ENCODE data around the gene ANP32E.
"Not testable (repeated sequence)": the region's sequence is repeated elsewhere in the genome, so short reads cannot be mapped to it uniquely, and the experiment has no call there.

The ANP32E gene

DNA sequence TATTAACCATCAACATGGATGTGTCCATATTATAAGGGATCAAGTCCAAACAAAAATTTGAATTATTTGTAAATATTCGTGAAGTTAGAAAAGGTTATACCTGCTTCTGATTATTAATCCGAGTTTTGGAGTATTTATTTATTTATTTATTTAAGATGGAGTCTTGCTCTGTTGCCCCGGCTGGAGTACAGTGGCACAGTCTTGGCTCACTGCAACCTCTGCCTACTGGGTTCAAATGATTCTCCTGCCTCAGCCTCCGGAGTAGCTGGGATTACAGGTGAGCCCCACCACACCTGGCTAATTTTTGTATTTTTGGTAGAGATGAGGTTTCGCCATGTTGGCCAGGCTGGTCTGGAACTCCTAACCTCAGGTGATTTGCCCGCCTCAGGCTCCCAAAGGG lies 20.1 kb downstream of the ANP32E start:
- H3K9me3 ChIP-seq (ENCODE audit: control extremely low read depth in 1 of 5, control insufficient read depth in 4 of 5, insufficient read depth in 2 of 5, low read depth in 1 of 5, low read length in 4 of 5); POLR2A ChIA-PET; H3K27me3 ChIP-seq (replicated peaks in 2 of 5; ENCODE audit: control insufficient read depth in 4 of 5, insufficient read depth in 5 of 5, low read length in 4 of 5); DNase-seq; H3K4me3 ChIP-seq (ENCODE audit: control insufficient read depth in 1 of 7, extremely low read depth in 1 of 7, insufficient read depth in 4 of 7, low read depth in 2 of 7, low read length in 6 of 7); H3K36me3 ChIP-seq (ENCODE audit: control insufficient read depth in 4 of 4, insufficient read depth in 4 of 4, low read length in 3 of 4); H3K27ac ChIP-seq (ENCODE audit: insufficient read depth in 1 of 2, low read depth in 1 of 2, low read length in 2 of 2, poor library complexity in 1 of 2, severe bottlenecking in 2 of 2): not testable (repeated sequence)
- WGBS (ENCODE audit: insufficient coverage), result 100% methylated on average over 2 of the region's 6 CpGs
- H3K4me1 ChIP-seq (ENCODE audit: control extremely low read depth in 1 of 4, control insufficient read depth in 4 of 4, insufficient read depth in 4 of 4, low read length in 3 of 4), result peaks cover 7 to 13% (median 8%) of the 10 kb centered on the region in 4 experiments
- CTCF ChIA-PET, result interaction anchor here (0.6 kb wide), 1 partner anchor 9 kb away, joined by 4 read pairs; no protein-coding TSS in a partner anchor

DNA sequence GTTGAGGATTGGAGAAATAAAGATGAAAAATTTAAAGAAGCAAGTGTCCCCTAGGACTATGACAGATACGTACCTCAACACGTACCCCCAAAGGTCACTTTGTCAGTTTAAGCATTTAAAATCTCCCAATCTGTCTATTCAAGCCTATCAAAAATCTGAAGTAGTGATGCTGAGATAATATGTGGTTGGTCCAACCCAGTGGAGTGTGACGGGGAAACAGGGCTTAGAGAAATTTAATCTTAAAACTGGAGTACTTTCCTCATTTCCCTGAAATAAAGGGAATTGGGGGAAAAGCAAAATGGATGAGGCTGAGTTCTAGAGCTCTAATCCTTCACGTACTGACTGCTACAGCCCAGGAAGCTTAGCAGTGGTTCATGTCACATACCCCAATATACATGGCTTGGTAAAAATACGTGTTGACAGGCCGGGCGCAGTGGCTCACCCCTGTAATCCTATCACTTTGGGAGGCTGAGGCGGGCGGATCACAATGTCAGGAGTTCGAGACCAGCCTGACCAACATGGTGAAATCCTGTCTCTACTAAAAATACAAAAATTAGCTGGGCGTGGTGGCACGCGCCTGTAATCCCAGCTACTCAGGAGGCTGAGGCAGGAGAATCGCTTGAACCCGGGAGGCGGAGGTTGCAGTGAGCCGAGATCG lies 21.7 kb downstream of the ANP32E start:
- peaks cover 7 to 13% (median 8%) of the 10 kb centered on the region in 4 experiments for H3K4me1 ChIP-seq (ENCODE audit: control extremely low read depth in 1 of 4, control insufficient read depth in 4 of 4, insufficient read depth in 4 of 4, low read length in 3 of 4)
- not testable (repeated sequence) for DNase-seq; H3K9me3 ChIP-seq (ENCODE audit: control extremely low read depth in 1 of 5, control insufficient read depth in 4 of 5, insufficient read depth in 2 of 5, low read depth in 1 of 5, low read length in 4 of 5); H3K36me3 ChIP-seq (ENCODE audit: control insufficient read depth in 4 of 4, insufficient read depth in 4 of 4, low read length in 3 of 4); H3K27me3 ChIP-seq (replicated peaks in 2 of 5; ENCODE audit: control insufficient read depth in 4 of 5, insufficient read depth in 5 of 5, low read length in 4 of 5)
- ChIA-PET CTCF (interaction anchor here (0.9 to 1.2 kb wide), 4 partner anchors 10 to 39 kb away, joined by 3 to 6 read pairs (median 4); no protein-coding TSS in a partner anchor), POLR2A (interaction anchor here (0.5 kb wide), 1 partner anchor 126 kb away, joined by 3 read pairs; no protein-coding TSS in a partner anchor)
- 77% methylated on average over 4 of the region's 18 CpGs for WGBS (ENCODE audit: insufficient coverage)
- peak overlapping the region in 6 of 7 experiments; percentile 62 to 91 (median 73) for H3K4me3 ChIP-seq (ENCODE audit: control insufficient read depth in 1 of 7, extremely low read depth in 1 of 7, insufficient read depth in 4 of 7, low read depth in 2 of 7, low read length in 6 of 7)
- peak overlapping the region in 1 of 2 experiments; percentile 84 for H3K27ac ChIP-seq (ENCODE audit: insufficient read depth in 1 of 2, low read depth in 1 of 2, low read length in 2 of 2, poor library complexity in 1 of 2, severe bottlenecking in 2 of 2)

DNA sequence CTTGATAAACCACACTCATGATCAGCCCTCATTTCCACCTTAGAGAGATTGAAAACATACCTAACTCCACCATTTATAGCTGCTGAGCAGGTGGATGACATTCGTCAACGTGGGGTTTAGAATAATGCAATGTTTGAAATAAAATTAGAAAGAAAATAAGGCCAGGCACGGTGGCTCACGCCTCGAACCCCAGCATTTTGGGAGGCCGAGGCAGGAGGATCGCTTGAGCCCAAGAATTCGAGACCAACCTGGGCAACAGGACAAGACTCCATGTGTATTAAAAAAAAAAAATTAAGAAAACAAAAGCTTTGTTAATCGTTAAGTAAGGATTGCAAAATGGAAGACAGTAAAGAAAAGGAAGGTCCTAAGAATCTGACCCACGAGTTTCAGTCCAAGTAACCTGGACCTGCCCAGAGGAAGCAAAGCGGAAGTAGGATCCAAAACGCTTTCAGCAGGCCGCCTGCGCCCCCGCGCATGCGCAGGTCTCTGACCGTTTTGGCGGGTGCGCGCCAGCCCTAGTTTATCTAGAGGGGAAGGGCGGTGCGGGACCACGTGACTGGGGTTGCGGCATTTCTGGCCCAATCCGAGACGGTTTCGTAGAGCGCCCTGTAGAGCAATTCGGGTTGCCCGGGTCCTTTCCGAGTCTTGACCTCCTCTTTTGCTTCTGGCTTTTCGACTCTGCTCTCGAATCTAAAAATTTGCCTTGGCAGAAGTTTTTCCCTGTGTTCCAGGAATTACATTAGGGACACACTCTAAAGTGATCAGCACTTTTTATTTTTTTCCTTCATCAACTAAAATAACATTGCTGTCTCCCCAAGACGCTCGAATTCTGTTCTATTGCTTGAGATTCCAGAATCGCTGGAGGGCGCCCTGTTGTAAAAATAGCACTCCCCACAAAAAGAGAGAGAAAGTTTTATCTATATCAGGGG lies 22.5 kb downstream of the ANP32E start:
- CTCF ChIA-PET, result interaction anchor here (0.9 to 1.0 kb wide), 3 partner anchors 9 to 26 kb away, joined by 3 read pairs; no protein-coding TSS in a partner anchor
- H3K27ac ChIP-seq (ENCODE audit: insufficient read depth in 1 of 2, low read depth in 1 of 2, low read length in 2 of 2, poor library complexity in 1 of 2, severe bottlenecking in 2 of 2), result peak overlapping the region in 1 of 2 experiments; percentile 84
- WGBS (ENCODE audit: insufficient coverage), result 23% methylated on average over 28 of the region's 38 CpGs

DNA sequence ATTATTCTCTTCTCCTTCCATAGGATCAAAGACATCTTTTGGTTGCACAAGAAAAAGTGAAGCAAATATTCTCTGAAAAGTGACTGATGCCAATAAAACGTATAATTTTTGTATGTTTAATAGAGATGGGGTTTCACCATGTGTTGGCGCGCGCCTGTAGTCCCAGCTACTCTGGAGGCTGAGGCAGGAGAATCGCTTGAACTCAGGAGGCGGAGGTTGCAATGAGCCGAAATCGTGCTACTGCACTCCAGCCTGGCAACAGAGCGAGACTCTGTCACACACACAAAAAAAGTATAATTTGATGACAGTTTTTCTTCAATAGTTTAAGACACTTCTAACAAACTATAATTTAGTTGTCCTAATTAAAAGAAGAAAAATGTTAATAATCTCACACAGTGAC lies 23.8 kb downstream of the ANP32E start:
- Histone ChIP-seq H3K4me3 (ENCODE audit: control insufficient read depth in 1 of 7, extremely low read depth in 1 of 7, insufficient read depth in 4 of 7, low read depth in 2 of 7, low read length in 6 of 7) (no peak overlapping the region), H3K4me1 (ENCODE audit: control extremely low read depth in 1 of 4, control insufficient read depth in 4 of 4, insufficient read depth in 4 of 4, low read length in 3 of 4) (peaks cover 7 to 13% (median 8%) of the 10 kb centered on the region in 4 experiments), H3K27ac (ENCODE audit: insufficient read depth in 1 of 2, low read depth in 1 of 2, low read length in 2 of 2, poor library complexity in 1 of 2, severe bottlenecking in 2 of 2) (no peak overlapping the region), H3K36me3 (ENCODE audit: control insufficient read depth in 4 of 4, insufficient read depth in 4 of 4, low read length in 3 of 4) (no peaks in the 10 kb centered on the region), H3K27me3 (replicated peaks in 2 of 5; ENCODE audit: control insufficient read depth in 4 of 5, insufficient read depth in 5 of 5, low read length in 4 of 5) (no peaks in the 10 kb centered on the region), H3K9me3 (ENCODE audit: control extremely low read depth in 1 of 5, control insufficient read depth in 4 of 5, insufficient read depth in 2 of 5, low read depth in 1 of 5, low read length in 4 of 5) (no peaks in the 10 kb centered on the region)
- DNase-seq, result no peak
- WGBS (ENCODE audit: insufficient coverage), result 100% methylated on average over 5 of the region's 9 CpGs
- CTCF ChIA-PET, result no interaction called here
- POLR2A ChIA-PET, result no interaction called here

More for the DNA sequence above, 22.5 kb downstream of the ANP32E start:
- Histone ChIP-seq H3K9me3 (ENCODE audit: control extremely low read depth in 1 of 5, control insufficient read depth in 4 of 5, insufficient read depth in 2 of 5, low read depth in 1 of 5, low read length in 4 of 5) (no peaks in the 10 kb centered on the region), H3K27me3 (replicated peaks in 2 of 5; ENCODE audit: control insufficient read depth in 4 of 5, insufficient read depth in 5 of 5, low read length in 4 of 5) (no peaks in the 10 kb centered on the region), H3K36me3 (ENCODE audit: control insufficient read depth in 4 of 4, insufficient read depth in 4 of 4, low read length in 3 of 4) (peaks cover 0 to 3% (median 0%) of the 10 kb centered on the region in 4 experiments), H3K4me1 (ENCODE audit: control extremely low read depth in 1 of 4, control insufficient read depth in 4 of 4, insufficient read depth in 4 of 4, low read length in 3 of 4) (peaks cover 7 to 13% (median 8%) of the 10 kb centered on the region in 4 experiments), H3K4me3 (ENCODE audit: control insufficient read depth in 1 of 7, extremely low read depth in 1 of 7, insufficient read depth in 4 of 7, low read depth in 2 of 7, low read length in 6 of 7) (peak overlapping the region in 6 of 7 experiments; percentile 62 to 91 (median 73))
- peak; percentile 94 to 97 (median 96) for DNase-seq
- POLR2A ChIA-PET, result interaction anchor here (0.5 kb wide), 1 partner anchor 127 kb away, joined by 3 read pairs; no protein-coding TSS in a partner anchor

DNA sequence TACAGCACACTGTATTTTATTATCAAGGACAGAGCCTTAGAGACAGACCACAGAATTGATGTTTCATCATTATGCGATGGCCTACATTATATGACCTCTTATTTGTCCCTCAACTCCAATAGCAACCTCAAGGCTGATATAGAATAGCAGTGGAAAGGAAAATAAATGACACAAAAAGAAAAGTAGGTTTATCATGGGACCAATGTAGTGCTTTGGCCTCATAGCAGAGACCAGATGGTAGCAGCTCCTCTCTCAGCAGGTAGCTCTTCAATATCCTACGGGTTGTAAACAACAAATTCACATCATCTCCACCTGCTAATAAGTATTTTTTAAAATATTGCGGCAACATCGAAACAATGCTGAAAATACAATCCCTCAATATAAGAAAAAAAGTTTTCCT lies 25.2 kb downstream of the ANP32E start:
- CTCF ChIA-PET, result interaction anchor here (0.8 to 1.2 kb wide), 3 partner anchors 14 to 137 kb away, joined by 3 to 4 read pairs (median 3); no protein-coding TSS in a partner anchor
- Histone ChIP-seq H3K27me3 (replicated peaks in 2 of 5; ENCODE audit: control insufficient read depth in 4 of 5, insufficient read depth in 5 of 5, low read length in 4 of 5) (no peaks in the 10 kb centered on the region), H3K4me3 (ENCODE audit: control insufficient read depth in 1 of 7, extremely low read depth in 1 of 7, insufficient read depth in 4 of 7, low read depth in 2 of 7, low read length in 6 of 7) (no peak overlapping the region), H3K36me3 (ENCODE audit: control insufficient read depth in 4 of 4, insufficient read depth in 4 of 4, low read length in 3 of 4) (no peaks in the 10 kb centered on the region), H3K4me1 (ENCODE audit: control extremely low read depth in 1 of 4, control insufficient read depth in 4 of 4, insufficient read depth in 4 of 4, low read length in 3 of 4) (peaks cover 7 to 13% (median 8%) of the 10 kb centered on the region in 4 experiments), H3K27ac (ENCODE audit: insufficient read depth in 1 of 2, low read depth in 1 of 2, low read length in 2 of 2, poor library complexity in 1 of 2, severe bottlenecking in 2 of 2) (no peak overlapping the region), H3K9me3 (ENCODE audit: control extremely low read depth in 1 of 5, control insufficient read depth in 4 of 5, insufficient read depth in 2 of 5, low read depth in 1 of 5, low read length in 4 of 5) (no peaks in the 10 kb centered on the region)
- POLR2A ChIA-PET, result no interaction called here
- no CpG with 5 or more reads among the region's 4 CpGs for WGBS (ENCODE audit: insufficient coverage)
- DNase-seq, result no peak

DNA sequence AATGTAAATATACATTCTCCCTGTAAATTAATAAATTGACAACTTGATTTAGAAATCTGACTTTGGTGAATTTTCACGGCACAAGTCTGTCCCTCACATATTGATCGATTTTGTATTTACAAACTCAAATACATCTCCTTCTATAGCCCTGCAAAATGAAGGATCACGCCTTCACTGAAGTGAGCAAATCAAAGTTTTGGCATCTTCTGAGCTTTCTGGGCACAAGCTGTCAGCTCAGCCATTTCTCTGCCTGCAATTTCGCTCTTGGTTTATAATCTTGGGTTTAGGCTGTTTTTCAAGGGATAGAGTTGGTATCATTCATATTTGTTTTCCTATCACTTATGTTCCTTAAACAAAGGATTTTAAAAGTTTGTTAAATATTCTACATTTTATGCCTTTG lies 25.8 kb downstream of the ANP32E start:
- DNase-seq, result no peak
- Histone ChIP-seq H3K4me1 (ENCODE audit: control extremely low read depth in 1 of 4, control insufficient read depth in 4 of 4, insufficient read depth in 4 of 4, low read length in 3 of 4) (peaks cover 7 to 13% (median 8%) of the 10 kb centered on the region in 4 experiments), H3K27ac (ENCODE audit: insufficient read depth in 1 of 2, low read depth in 1 of 2, low read length in 2 of 2, poor library complexity in 1 of 2, severe bottlenecking in 2 of 2) (no peak overlapping the region), H3K4me3 (ENCODE audit: control insufficient read depth in 1 of 7, extremely low read depth in 1 of 7, insufficient read depth in 4 of 7, low read depth in 2 of 7, low read length in 6 of 7) (no peak overlapping the region), H3K9me3 (ENCODE audit: control extremely low read depth in 1 of 5, control insufficient read depth in 4 of 5, insufficient read depth in 2 of 5, low read depth in 1 of 5, low read length in 4 of 5) (no peaks in the 10 kb centered on the region), H3K27me3 (replicated peaks in 2 of 5; ENCODE audit: control insufficient read depth in 4 of 5, insufficient read depth in 5 of 5, low read length in 4 of 5) (no peaks in the 10 kb centered on the region), H3K36me3 (ENCODE audit: control insufficient read depth in 4 of 4, insufficient read depth in 4 of 4, low read length in 3 of 4) (no peaks in the 10 kb centered on the region)
- ChIA-PET POLR2A (no interaction called here), CTCF (interaction anchor here (0.8 to 1.2 kb wide), 3 partner anchors 15 to 137 kb away, joined by 3 to 4 read pairs (median 3); no protein-coding TSS in a partner anchor)
- 100% methylated on average over 2 of the region's 4 CpGs for WGBS (ENCODE audit: insufficient coverage)

Data from common myeloid progenitor, CD34-positive (primary cell).